Medulla oblongata (tissue), 1 donor: ENCODE data around the gene PRKG1.

Source experiments
- DNase-seq: peaks from one replicate; pipeline ENCODE4 v3.0.0-alpha.2; 2015; ENCODE audit errors: extremely low spot score

Gene PRKG1

DNA sequence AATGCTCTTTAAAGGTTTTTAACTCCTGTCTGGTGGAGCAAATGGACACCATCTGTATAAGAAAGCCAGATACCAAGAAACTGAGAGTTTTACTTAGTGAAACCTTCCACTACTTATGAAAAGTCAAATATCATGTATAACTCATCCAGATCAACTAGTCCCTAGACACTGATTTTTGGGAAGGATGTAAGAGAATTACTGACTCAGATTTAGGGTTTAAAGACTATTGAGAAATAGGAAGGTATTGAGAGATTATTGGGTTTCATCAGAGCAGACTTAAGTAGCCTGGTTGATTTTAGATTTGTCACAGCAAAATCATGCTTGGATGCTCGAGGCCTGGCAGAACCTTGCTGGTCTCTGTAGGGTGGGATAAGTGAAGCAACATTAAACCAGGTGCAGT is 622.0 kb downstream of the PRKG1 start:
- no peak for DNase-seq

DNA sequence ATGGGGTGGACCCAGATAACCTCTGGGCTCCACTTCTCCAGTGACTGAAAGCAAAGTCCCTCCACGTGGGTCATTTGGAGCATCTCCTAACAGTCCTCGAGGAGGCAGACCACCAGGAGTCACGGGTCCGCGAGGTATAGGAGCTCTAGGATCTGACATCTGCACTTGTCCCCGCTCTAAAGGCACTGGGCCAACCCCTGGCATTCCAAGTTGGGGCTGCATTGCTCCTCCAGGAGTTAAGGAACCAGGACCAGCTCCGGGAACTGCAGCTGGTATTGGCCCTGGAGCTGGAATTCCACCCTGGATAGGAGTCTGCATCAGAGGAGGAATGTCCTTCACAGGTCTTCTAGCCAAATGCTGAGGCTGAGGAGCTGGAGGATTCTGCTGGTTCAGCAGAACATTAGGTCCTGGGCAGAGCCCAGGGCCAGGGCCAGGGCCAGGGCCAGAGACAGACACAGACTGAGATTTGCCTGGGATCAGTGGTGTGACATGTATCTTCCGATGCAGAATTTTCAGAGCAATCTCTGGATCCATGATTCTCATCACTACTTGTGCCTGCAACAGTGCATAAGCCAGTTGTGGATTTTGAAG is 624.3 kb downstream of the PRKG1 start:
- no peak for DNase-seq

DNA sequence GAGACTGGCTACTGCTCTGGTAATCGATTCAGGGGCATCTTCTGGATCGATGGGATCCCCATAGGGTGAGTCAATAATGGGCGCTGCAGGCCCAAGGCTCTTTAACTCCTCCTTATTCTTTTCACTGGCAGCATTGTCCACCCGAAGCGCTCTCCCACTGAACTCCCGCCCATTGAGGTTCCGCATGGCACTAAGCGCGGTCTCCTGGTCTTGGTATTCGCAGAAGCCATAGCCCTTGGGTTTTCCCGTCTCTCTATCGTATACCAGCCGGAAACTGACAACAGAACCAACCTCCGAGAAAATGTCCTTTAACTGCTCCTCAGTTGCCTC is 624.8 kb downstream of the PRKG1 start:
- no peak for DNase-seq

DNA sequence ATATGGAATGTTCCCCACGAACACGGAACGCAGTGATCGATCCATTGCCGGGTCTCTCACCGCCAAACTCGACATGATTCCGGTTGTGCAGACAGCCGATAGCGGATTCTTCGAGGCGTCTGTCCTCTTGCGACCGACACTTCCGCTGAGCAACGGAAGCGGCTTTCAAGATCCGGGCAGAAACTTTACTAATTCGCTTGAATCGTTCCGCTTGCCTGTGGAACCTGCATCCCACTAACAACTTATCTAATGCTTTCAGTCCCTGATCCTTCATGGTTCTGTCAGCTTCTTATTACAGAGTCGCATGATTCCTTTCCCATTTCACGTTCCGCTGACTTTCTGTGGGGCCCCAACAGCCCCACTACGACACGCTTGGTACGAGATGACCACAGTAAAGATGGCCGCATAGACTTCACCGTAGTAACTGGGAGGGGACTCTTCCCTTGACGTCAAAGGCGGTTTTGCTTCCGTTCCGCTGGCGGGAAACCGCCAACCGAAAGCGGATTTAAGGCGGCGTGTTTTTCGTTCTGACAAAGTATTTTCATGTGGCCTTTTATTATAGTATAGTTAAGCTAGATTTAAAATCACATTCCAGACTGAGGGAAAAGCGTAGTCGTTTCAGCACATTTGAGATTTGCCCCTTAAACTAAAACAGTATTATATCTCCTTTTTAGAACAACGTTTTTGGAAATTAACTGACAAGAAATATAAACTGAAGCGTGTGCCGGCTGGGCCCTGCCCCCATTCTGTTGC is 625.4 kb downstream of the PRKG1 start, which contains the start of gene CSTF2T:
TSS of gene CSTF2T (minus strand) at position 121 of the 753 bp plus-strand sequence. CDS start at position 75, 46 bp downstream.
- DNase-seq = peak; percentile 97

DNA sequence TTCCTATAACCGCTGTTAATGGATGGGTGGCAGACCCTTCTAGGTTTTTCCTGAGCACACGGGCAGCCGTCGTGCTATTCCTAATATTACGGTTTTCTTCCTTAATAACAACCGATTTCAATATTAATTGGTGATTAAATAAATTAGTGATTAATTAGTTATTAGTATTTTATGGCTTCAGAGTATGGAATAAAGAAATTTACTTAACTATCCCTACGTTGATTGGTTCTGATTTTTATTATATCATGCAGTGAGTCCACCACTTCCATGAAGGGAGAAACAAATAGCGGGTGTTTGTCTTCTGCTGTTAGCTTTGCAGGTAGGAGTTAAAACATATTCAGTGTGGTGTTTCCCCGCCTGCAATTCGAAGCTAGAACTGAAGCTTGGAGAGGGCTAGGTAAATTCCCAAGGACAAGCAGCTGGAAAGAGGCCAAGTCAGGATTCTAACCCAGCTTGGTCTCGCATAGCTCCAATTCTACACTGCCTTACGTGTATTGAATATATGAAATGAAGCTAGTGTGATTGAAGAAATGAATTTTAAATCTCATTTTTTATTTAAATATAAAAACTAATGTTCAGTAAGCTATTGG is 626.0 kb downstream of the PRKG1 start:
- DNase-seq = peak; percentile 41

DNA sequence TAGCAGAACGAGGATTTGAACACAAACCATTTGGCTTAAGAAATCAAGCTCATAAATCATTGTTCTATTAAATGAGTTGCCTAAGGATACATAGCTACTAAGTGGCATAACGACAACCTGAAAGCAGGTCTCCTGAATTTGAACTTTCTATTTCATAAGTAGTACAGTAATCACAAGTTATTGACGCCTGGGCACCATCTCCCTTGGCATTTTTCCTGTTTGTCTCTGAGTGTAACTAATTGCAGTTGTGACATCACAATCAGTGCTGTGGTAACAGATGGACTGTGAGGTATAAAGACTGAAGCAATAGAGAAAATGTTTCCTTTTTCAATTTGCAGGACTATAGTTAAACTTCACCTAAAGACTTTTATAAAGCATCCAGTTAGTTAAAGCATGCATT is 631.5 kb downstream of the PRKG1 start:
- DNase-seq = no peak

DNA sequence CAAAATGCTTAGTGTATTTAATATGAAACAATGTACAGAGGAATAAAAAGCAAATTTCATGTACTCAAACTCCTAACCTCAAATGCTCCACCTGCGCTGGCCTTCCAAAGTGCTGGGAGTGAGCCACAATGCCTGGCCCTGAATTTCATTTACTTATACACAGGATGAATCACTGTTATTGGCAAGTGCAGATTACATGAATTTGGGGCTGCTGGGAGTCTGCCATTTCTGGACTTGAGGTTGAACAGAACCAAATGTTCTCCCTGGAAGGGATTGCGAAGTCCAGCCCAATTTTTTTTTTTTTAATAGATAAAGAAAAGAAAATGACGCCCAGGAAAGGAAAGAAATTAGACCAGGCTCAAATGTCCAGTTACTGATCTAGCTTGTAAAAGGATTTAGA is 631.9 kb downstream of the PRKG1 start:
- DNase-seq = peak; percentile 33

DNA sequence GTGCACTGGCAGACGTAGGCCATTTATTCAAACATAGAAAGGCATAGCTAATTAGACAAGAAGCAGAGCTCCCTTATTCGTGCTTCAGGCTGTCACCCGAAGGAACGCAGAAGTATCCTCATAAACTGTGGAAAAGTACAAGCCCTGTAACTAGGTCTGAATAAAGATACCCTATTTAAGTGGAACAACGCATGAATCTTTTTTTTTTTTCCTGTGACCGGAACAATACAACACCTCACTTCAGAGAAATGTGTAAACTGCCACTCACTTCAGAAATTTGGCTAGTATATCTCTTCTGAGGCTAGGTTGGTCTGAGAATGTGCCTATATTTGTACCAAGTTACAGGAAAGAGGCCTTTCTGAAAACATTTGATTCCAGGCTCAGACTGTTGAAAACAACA is 633.1 kb downstream of the PRKG1 start:
- no peak for DNase-seq

DNA sequence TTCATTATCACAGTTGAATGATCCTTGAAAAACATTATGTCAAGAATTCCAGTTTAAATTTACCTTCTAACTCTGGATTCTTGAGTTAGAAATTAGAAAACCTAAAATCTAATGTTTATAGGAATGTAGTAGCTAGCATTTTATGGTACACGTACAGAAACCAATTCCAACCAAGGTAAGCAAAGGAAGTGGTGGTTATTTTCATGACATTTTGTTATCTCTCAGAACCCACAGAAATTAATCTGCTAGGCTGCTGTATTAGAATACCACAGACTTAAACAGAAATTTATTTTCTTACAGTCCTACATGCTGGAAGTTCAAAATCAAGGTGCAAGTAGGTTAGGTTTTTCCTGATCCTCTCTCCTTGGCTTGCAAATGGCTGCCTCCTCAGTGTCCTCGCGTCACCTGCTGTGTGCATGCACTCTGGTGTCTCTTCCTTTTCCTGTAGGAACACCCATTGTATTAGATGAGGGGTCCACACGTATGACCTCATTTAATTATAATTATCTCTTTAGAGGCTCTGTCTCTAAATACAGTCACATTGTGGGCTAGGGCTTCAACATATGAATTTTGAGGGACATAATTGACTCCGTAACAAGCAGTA is 633.6 kb downstream of the PRKG1 start:
- DNase-seq = no peak

DNA sequence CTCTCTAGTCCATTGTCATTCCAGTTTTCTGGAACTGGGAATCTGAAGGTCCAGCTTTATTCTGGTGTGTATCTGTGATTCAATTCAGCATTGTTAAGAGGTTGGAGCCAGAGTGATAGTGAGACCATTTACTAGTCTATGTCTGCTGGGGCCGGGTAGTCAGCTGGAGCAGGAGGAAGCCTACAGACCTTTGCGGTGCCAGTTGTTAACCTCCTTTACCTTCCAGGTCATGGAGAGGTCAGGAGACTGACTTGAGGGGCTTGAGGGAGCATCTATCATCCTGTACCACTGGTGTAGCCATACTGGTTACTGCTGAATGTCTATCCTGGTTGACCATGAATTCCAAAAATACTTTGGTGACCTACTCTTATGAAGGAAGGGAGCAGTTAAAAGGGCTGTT is 634.3 kb downstream of the PRKG1 start:
- no peak for DNase-seq

DNA sequence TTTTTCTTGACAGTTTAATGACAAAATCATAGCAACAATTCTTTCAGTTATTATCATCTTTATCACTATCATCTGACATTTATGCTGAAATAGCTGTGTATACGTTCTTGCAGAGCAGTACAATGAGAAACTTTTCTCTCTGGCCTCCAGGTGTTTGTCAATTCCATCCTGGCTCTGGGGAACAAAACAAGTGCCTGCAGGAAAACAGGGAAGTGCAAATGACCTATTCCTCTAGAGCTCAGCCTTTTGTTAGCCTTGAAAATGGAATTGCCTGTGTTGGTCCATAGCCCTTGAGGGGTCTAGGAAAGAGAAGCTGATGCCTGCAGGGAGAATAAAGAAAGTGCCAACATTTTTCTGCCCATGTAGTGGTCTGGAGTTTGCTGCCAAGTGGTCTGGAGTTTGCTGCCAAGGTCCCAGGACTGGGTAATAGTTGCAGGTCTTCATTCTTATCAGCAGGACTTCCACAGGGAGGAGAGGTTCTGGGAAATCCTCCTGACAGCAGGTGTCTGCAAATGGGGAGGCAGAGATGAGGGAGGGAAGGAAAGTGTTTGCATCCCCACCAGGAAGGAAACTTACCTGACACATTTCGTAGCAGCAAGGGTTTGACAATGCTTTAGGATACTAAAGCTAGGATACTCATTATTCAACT is 635.2 kb downstream of the PRKG1 start:
- DNase-seq = no peak

DNA sequence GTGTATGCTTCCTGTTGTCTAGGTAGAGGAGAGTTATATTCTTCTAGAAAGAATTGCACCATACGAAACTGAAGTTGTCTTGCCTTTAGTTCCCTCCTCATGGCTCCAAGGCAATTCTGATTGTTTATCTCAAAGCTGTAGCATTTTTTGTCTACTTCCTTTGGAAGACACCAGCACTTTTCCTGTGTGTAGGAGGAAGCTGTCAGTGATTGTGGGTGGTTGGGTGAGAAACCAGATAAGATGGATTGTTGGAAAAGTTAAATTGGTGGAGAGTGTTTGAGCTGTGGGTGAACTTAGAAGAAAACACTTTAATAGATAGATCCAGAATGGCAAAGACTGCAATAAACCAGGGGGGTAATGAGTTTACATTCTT is 637.2 kb downstream of the PRKG1 start:
- no peak for DNase-seq

DNA sequence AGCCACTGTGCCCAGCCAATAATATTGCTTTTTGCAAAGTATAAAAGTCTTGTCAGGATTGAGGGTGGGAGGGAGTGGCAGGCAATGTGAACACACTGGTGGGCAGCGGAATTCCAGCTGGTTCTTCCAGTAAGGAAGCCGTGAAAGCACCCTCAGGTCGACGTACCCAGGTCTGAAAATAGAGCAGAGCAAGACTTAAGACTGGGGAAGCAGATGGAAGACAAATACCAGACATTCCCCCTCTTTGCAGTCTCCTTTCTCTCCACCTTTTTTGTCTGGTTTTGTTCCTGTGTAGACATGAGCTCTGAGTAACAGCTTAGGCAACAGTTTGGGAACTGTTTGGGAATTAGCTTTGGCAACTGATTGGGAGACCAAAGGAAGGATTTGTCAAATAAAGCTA is 642.7 kb downstream of the PRKG1 start:
- DNase-seq = no peak

DNA sequence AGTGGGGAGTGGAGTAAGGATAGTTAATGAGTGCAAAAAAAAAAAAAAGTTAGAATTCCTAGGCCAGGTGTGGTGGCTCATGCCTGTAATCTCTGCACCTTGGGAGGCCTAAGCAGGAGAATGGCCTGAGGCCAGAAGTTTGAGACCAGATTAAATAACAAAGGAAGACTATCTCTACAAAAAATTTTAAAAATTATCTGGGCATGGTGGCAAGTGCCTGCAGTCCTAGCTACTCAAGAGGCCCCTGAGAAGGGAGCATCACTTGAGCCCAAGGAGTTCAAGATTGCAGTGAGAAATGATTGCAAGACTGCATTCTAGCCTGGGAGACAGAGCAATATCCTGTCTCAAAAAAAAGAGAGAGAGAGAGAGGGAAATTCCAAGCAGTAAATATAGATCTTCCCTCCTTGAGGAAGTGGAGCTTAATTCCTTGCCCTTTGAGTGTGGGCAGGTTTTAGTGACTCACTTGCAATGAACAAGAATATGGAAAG is 644.6 kb downstream of the PRKG1 start:
- DNase-seq = no peak

DNA sequence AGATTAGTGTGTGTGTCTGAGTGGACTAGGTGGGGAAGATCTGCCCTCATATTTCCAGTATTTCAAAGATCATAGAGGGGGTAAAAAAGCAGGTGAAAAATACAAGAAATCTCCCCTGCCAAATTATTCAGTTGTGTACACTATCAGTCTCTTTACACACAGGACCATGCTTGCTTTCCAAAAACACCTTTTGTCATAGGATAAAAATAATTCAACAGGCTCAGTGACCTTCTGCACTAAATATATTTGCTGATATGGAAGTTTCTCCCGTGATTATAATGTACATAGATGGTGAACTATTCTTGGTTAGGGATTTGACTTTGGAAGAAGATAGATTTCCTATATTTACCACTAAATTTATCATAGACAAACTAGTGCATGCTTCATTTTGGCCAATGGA is 649.8 kb downstream of the PRKG1 start:
- DNase-seq = no peak

DNA sequence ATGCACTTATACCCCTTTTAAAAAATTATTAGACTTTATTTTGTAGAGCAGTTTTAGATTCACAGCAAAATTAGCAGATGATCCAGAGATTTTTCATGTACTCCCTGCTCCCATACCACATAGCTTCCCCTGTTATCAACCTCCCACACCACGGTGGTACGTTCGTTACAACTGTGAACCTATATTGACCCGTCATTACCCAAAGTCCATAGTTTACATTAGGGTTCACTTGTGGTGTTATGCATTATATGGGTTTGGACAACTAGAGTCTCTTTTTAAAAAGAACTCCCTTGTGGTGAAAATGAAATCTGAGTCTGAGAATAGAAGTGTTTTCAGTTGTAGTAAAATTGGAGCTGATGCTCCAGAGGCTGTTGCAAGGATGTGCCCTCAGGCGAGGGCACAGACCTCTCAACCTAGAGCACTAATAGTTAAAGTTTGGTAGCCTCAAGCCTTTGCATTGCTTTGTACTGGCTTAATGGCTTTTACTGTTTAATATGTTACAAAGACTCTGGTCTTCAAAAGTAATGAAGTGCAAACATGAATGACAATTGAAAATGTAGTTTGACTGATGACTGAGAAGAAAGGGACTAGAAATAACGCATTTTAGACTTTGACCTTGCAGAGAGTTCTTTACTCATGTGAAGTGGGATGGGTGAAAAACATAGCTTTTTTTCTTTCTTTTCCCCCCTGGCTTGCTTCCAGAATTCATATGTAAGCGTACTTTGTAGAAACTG is 655.7 kb downstream of the PRKG1 start:
- no peak for DNase-seq

DNA sequence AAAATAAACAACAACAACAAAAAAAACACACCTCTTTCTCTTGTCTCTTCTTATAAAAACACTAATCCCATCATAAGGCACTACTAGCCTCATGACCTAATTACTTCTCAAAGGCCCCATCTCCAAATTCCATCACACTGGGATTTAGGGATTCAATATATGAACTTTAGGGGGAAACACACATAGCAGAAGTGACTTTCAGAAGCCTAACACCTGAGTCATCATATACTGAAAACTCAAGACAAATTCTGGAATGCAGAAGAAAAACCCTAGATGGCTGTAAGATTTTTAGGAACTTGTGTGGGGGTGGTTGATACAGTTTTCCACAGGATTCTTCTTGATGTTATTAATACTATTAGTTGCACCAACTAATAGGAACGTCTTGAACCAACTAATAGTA is 658.8 kb downstream of the PRKG1 start:
- DNase-seq = no peak

DNA sequence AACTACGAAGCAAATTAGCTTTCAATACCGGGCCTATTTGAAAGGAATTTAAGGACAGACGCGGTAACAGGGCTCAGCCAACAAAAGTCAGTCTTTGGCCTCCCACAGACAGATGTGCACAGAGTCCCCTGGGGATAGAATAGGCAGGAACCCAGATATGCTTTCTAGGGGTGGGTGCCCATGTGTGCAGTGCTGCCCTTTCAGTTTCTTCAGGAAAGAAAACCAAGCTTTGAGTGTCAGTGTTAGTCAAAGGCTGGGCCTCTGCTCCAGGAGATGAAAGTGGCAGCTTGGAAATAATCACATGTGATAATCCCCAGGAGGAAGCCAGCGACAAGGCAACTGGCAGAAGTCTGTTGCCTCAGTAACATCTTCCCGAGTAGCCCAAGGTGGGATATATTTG is 668.9 kb downstream of the PRKG1 start:
- no peak for DNase-seq

DNA sequence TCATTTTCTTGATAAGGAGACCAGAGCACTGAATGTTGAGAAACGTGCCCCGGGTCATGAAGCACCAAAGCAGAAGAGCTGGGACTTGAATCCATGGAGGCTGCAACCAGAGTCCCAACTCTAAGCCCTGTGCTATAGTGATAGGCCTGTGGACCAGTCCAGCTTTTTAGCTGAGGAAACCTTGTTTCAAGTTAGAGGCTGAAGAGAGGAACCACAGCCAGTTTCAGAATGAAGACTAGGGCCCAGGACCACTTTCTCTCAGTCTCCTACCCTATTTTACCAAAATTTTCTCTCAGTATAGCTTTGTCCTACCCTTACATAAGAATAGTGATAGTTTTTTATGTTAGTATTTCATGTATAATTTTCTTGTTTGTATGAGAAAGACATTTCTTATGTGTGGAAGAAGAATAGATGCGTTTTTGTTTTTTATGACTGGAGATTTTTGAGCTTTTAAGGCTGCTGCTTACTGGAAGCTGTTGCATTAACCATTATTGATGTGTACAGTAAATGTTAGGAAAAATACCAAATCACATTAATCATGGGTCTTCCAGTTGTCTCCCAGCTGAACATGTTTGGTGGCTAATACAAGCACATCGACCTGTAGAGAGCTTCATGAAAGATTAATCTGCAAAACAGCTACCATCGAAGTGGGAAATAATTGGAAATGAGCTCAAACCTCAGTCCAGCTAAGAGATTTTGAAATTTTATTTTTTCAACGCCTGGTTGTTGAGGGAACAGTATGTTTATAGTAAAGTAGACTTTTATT is 670.1 kb downstream of the PRKG1 start:
- DNase-seq = no peak

DNA sequence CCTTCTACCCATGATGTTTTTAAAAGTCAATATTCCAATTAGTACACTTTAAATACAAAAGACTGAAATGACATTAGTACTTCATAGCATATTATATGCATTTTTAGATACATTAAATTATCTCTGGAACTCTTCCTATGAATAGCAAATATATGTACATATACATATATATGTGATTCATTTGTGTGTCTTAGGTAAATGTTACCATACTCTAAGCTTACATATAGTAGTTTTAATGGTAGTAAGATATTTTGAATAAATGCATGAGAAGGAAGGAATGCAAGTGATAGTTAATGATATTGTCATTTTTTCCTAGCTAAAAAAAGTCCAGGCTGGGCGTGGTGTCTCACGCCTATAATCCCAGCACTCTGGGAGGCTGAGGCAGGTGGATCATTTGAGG is 671.1 kb downstream of the PRKG1 start:
- DNase-seq = no peak

DNA sequence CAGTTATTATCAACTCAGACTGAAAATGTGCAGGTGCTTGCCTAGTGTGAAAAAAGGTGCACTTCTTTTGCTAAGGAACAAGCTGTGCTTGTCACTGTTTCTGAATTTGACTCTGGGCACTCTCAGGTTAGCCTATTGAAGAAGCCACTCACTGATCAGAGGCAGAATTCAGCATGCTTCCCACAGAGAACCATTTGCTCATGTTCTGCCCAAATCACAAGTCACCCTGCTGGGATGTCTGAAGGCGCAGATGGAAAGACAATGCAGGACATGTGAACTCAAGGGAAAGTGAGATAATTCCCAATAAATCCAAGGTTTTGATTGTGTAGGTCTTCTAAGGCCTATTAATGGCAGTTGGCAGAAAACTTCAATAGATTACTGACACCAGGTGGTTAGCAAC is 672.9 kb downstream of the PRKG1 start:
- DNase-seq = no peak
